GM18526 (cell line): Measurements from ENCODE around the gene PRKCE.

Source experiments
- POLR2A ChIP-seq: IDR thresholded peaks from 3 replicates; pipeline ENCODE4 v1.6.1; 2011; ENCODE audit not compliant: insufficient read length; ENCODE audit errors: extremely low read depth

The PRKCE gene

DNA sequence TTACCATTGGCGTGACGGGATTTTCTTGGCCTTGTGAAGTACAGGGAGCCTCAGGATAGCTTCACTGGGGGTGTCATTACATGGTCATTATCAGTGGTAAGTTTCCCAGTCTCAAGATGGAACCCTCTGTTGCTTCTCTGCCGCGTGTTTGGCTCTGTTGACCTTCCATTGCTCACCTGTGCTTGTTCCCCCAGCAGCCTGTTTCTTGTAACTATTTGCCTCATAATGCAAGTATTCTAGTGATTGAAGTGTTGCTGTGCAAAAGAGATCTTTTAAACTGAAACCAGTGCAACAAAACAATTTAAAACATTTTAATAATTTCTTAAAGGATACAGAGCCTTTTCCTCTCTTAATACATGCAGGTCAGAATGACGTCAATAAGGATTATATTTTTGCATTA, 24.6 kb downstream of the PRKCE start:
- no peak for TF ChIP-seq POLR2A

DNA sequence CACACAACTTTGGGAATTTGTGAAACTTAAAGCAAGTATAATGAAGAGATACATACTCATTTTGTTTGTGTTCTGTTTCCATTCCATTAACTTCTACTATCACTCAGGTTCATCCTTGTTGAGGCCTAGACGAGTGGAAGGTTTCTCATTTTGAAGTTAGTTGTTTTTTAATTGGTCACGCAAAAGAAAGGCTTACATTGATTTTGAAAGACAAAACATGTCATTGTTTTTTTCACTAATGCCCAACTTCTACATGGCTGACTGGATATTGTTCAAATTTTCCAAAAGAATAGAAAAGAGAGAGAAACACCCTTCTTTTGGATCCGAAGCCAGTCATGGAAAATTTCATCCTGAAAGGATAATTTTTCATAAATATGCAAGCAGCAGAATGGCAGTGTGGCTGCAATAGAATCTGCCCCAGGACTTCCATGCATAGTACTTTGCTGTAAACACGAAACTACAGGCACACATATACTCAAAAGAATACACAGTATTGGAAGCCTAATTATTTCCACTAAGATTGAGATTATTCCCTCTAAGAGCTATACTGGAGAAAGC, 27.4 kb downstream of the PRKCE start:
- TF ChIP-seq POLR2A: no peak

DNA sequence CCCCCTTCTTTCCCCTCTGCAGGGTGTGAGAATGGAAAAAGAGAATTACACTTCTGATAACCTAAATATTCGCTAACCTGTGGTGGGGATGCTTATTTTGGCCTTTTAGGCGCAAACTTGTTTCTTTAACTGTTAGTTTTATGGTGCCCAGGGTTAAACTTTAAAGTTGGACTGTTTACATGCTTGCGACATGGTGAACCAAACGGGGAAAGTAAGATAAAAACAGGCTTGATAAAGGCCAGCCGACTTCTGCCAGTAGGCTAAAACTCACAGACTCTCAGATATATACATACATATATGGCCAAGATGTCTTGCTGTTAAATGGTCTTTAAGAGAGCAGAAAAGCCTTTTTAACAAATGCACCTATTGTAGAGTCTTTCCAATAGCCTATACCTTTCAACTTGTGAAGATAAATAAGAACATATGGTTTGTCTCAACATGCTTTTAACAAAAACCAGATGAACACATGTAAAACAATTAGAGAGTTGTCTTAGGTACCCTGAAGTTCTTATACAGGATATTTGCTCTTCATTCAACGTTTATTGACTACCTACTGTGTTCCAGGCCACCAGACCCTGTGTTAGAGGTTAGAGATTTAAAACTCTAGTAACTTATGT, 29.0 kb downstream of the PRKCE start:
- no peak for TF ChIP-seq POLR2A

DNA sequence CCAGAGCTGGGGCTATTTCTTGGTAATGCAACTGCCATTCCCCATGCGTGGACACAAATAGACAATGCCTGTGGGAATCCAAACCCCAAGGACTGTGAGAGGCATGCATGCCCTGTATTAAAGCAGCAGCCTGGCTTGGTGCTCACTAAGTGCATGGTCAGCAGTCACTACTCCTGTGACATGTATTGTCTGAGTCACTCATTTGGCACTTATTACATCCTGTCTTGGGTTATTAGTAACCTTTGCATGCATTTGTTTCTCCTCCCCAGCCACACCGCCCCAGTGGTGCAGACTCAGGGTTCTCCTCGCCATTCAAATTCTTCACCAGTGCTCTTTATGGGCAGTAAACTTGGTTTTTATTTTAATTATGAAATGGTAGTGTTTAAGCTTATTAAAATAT, 30.2 kb downstream of the PRKCE start:
- no peak for TF ChIP-seq POLR2A

DNA sequence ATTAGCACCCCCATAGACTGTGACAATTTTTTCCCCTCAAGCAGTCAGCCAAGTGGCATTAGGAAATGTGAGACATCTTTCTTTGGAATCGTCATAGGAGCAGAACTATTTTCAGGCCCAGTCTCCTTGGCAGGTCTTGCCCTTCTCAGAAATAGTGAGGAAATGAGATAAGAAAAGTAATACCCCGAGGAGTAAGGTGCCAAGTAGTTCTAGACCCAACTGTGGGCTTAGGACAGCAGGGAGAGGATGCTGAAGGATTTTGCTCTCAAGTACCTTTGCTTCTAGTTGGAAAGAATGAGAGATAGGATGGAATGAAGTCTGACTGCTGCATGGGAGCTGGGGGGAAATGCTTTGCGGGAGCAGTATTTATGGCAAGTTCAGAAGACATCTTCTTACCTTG, 31.8 kb downstream of the PRKCE start:
- TF ChIP-seq POLR2A: no peak

DNA sequence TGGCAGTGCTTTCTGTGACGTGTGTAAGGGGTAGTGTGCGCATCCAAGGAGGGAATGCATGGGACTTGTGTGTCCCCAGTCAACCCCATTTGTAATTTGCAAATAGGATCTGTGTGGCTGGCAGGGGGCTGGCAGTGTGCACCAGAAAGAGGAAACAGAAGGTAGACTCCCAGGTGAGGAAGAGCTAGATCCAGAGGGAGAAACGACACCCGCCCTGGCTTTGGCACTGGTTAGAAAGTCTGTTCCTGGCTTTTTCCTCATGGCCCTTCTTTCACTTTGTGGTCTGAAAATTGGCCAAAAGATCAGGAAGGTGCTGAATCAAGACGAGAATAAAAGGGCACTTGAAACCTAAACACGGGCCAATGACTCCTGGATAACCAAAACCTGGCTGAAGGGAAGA, 33.3 kb downstream of the PRKCE start:
- TF ChIP-seq POLR2A: no peak

DNA sequence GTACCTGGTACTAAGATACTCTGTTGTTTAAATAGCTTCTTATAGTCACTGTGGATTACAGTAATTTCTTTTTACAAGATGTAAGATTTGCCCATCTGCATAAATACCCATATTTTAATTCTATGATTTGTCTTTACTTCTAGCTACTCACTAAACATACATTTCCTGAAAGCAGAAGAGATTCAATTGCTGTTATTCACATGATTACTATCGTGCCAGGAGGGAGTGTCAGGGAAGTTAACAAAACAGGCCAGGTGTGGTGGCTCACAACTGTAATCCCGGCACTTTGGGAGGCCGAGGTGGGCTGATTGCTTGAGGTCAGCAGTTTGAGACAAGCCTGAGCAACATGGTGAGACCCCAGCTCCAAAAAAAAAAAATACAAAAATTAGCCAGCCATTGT, 33.8 kb downstream of the PRKCE start:
- TF ChIP-seq POLR2A: no peak

DNA sequence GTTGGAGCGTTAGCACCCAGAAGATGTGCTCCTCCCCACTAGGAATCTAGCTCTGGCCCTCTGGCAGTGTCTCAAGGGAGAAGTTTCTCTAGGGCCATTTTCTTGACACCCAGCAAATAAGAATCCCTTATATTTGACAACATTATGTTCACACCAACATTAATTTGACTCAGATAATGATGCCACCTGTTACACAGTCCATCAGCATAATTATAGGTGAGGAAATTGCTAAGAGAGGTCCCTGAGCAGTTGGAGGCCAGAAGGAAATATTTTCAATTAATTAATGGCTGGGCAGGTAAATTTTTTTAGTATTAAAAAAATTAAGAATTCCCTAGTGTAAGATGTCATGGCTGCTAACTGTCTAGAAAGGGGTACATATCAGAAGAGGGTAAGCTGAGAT, 36.5 kb downstream of the PRKCE start:
- no peak for TF ChIP-seq POLR2A

DNA sequence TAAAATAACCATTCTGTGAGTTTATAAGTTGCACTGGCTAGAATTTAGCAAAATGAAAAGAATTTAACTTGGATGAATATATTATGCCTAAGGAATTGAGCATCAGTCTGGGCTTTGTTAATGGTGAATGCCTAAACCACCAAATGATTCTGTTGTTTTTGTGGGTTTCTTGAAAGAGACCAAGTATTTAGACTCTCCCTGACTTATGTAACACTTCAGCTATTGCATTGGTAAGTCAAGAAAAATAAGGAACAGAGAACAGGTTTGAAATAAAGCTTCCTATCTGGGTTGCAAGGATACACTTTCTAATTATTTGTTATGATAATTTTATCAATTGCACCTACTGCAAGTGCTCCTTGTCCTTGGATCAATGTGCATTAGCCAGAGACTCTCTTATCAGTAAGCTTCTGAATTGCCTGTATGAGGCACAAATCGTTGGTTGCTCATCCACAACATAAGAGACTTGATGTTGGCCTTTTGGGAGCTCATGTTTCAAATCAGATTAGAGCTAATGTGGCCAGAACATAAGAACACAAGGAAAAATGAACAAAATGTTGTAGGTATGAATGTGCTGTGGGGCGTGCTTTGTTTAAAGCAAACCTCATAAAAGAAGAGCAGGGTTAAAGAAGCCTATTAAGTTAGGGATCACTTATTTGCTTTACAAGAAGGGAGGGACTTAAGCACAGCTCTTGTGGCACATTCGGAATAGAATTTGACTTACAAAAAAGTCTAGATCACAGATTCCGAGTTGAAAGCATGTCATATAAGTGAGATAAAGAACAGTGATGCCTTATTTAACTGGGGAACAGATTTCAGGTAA, 37.2 kb downstream of the PRKCE start:
- no peak for TF ChIP-seq POLR2A

DNA sequence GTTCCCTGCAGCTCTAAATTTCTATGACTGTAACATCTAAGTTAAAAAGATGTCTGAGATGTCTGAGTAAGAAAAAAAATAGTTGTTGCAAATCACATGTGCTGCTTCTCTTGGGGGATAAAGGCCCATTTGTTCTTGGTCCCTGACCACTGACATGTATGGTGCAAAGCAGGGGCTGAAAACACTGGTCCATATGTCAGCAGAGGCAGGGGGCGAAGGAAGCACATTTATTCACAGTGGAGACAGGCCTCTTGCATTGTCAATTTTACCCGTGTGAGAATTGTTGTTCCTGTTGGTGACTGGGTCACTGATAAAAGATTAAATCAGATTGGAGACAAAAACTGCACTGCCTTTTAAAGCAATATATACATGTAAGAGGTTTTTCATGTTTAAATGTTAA, 38.8 kb downstream of the PRKCE start:
- no peak for TF ChIP-seq POLR2A

DNA sequence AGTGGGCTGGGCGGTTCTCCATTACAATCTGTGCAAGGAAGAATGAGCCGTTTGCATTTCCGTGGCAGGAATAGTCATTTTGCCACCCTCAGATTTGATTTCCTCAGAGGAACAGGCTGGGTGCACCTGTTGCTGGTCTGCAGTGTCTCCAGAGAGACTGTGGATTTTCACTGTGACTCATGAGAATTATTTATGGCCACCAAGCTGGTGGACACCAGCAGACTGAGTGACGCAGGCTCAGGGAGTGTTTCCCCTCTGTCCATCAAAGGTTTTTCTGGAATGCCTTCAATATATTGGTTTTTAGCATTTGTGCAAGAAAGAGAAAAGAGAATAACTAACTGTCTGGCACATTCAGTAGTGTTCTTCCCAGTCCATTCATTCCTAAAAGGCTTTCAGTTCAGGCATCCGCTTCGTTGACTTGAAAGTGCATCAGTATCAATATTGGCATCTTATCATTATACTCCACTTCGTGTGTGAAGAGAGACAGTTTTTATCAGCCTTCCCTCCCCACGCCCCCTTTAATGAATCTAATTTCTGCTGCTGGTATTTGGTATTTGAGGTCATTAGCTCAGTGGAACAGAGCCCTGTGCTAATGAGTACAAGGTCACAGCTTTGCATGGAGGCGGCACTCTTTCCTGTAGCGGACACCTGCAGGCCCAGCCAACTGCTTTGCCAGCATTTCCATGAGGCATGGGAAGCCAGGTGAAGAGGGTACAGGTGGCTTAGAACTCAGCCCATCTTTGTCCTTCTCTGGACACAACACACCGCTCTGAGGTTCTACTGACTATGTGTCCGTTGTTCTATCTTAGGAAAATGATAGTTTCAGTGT, 39.9 kb downstream of the PRKCE start:
- TF ChIP-seq POLR2A: no peak

DNA sequence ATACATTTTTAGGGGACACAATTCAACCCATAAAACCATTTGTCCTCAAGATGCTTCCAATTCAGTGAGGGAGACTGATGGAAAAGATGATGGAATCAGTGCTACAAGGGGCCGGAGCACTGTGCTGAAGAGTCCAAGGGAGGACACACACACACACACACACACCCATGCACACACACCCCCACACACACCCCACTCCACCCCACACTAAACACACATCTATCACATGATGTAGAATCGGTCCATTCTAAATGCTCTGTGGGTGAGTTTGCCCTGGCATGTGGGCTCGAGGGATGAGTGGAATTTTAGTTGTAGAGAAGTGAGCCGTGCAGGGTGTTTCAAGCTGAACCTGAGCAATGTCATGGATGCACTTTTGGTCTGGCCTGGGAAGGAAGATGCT, 41.1 kb downstream of the PRKCE start:
- no peak for TF ChIP-seq POLR2A

DNA sequence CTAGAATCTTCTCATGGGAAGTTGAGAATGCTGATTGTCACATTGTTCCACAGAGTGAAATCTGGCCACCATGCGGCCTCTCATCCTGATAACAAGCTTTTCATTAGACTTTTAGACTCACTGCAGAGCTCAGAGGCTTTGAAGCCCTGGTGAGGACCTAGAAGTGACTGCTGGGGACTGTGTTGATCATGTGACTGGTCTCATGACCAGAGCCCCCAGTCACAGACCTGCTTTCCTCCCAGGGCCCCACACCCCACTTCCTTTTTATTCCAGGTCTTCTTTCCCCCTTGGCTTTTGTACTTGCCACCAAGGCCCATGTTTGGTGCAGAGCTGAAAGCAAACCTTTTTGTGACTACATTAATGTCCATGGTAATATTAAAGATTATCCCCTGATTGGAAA, 45.2 kb downstream of the PRKCE start:
- no peak for TF ChIP-seq POLR2A

DNA sequence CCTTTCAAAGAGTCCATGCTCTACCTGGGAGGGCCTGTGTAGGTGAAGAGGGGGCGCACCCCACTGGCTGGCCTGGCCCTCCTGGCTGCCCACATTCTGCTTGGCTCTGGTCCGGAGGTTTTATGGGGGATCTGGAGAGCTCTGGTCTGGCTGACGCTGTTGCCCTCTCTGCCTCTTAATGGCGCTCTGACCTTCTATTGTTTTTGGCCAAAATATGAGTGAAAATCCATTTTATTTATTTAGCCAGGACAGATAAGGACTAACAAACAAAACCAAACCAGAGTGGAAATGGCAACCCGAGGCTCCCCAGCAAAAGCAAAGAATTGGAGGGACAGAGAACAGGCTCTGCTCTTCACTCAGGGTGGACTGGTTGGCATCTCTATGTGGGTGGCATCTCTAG, 45.7 kb downstream of the PRKCE start:
- TF ChIP-seq POLR2A: no peak

DNA sequence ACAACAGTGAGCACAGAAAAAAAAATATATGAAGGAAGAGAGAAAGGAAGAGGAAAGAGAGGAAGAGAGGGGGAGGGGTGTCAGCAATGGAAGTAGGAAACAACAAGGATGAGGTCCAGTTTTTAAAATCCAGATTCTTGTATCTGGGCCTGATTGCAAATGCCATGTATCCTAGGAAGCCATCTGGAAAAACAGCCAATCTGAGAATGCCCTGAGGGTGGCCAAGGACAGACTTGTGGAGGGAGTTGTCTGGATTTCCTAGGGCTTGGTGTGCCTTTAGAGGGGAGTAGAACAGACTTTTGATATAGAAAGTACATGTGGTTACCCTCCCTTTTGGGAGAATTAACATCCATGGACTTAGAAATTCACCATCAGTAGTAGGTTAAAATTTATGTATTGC, 47.1 kb downstream of the PRKCE start:
- no peak for TF ChIP-seq POLR2A
